GF-D8 (cell line): ENCODE results near the gene PTH2.

ENCODE experiments used
- DNase-seq: peaks from one replicate; lab custom pipeline; 2025; lab: John Stamatoyannopoulos, UW

Gene PTH2

DNA sequence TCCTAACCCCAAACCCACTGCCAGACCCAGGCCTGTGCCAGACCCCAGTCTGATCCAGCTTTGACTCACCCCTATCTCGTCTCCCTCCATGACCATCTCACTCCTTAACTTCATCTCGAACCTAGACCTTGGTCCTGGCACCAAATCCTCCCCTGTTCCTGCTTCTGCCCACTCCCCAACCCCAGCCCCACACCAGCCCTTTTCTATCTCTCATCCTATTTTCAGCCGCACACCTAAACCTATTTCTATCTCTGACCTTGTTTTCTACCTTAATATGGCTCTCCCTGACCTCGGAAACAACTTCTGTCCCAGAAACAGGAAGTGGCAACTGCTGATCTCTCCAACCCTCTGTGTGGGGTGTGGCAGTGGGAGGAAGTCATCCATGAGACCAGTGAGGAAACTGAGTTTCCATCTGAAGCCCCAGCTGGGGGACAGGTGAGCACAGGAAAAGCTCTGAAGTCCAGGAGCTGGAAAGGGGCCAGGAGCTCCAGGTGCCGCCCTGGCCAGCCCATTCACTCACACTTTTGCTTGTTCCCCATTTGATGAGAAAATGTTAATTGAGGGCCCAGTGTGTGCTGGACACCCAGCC is 13.7 kb downstream of the PTH2 start:
- peak; percentile 69 for DNase-seq

DNA sequence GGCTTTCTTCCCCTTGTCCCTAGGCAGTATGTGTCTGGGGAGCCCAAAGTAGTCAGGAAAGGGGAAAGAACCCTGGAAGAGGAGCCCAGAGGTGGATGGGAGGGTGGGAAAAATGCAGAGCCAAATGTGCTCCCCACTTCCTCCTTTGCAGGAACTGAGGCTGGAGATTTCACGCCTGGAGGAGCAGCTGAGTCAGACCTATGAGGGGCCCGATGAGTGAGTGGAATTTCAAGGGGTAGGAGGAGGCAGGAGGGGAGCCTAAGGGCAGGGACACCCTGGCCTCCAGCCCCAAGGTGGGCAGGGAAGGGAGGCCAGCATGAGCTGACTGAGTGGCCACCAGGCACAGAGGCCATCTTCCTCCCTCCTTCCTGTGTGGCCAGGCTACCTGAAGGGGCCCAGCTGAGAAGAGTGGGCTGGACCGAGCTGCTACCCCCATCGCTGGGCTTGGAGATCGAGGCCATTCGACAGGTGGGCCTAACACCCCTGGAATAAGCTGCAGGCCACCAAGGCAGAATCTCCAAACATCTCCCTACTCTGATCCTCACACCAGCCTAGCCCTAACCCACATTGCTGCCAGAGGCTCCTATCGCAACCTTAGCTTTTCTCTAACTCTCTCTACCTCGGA is 14.3 kb downstream of the PTH2 start:
- peak; percentile 56 for DNase-seq

DNA sequence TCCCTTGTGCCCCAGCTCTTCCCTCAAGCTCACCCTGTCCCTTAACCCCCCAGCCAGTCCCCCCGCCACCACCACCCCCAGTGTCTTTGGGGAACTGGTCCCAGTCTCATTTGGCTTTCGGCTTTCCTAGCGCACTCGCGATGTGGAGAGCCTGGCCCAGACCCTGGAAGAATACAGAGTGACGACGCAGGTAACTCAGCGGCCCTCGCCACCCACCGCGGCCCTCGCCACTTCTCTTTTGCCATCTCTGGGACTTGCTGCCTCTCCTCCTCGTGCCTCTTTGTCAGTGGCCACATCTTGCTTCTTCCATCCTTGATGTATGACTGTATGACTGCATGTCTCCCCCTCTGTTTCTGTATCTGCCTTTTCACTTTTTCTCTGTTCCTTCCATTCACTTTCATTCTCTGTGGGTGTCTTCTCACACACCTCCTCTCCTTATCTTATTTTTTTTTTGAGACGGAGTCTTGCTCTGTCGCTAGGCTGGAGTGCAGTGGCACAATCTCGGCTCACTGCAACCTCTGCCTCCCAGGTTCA is 15.7 kb downstream of the PTH2 start:
- no peak for DNase-seq

DNA sequence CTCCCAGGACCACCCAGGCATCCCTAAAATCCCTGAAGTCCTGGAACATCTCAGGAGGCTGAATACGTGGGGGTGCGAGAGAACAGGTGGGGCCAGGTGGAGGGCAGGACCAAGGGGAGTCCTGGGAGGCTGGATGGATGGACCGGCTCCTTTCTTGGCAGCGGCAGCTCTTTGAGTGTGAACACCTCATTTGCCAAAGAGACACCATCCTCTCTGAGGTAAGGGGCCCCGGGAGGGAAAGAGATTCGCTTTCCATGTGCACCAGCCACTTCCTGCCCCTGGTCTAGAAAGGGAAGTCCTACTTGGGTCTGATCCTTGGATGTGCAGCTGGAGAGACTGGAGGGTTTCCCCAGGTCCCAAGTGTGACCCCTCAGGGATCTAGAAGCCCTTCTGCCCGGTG is 16.2 kb downstream of the PTH2 start:
- DNase-seq = no peak

DNA sequence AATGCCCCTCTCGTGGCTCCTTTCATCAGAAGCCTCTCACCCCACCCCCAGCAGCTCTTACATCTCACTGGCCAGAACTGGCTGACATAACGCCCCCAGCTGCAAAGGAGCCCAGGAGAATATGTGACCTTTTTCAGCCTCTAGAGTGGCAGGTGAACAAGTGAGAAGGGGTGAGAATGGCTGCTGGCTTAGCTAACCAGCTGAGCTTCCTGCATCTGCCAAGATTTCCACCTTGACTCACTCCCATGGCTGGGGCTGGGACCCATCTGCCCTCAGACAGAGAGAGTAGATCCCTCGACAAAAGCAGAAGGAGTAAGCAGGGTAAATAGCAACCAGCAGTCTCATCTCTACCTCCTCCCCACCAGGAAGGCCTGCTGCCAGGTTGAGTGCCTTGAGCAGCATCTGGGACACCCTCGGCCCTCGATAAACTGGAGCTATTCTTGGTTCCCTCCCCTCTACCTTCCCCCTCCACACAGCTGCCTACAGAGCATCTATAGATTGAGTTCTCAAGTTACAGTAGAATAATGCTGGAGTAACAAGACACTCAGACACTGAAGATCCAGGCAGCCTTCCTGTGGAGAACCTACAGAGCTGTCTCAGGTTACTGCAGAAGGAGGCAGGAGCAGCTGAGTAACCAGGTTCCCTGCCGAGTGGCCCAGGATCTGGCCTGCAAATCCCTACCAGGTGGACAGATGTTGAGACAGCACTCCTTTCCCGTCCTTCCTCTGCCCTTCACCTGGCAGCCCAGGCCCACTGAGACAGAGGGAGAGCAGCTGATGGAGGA is 19.6 kb downstream of the PTH2 start:
- no peak for DNase-seq

DNA sequence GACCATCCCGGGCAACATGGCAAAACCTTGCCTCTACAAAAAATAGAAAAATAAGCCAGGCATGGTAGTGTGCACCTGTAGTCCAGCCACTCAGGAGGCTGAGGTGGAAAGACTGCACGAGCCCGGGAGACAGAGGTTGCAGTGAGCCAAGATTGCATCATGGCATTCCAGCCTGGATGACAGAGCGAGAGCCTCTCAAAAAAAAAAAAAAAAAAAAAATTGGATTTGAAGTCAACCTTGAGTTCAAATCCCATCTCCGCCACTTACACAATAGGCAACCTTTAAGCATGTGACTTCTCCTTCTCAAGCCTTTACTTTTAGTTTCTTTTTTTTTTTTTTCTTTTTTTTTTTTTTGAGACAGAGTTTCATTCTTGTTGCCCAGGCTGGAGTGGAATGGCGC is 23.2 kb downstream of the PTH2 start:
- DNase-seq = no peak

DNA sequence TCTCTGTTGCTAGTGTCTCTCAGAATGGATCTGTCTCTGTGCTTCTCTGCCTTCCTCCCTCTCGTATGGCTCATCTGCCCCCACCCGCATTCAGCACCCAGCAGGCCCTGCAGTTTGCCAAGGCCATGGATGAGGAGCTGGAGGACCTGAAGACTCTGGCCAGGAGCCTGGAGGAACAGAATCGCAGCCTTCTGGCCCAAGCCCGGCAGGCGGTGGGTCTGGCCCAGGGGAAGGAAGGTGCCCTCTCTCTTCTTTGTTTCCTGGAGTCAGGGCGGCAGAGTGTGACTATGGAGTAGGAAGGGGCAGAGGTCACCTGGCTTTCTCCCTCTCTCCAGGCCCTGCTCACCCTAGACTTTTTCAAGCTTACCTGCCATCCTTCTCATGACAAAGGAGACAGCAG is 24.3 kb downstream of the PTH2 start:
- no peak for DNase-seq

DNA sequence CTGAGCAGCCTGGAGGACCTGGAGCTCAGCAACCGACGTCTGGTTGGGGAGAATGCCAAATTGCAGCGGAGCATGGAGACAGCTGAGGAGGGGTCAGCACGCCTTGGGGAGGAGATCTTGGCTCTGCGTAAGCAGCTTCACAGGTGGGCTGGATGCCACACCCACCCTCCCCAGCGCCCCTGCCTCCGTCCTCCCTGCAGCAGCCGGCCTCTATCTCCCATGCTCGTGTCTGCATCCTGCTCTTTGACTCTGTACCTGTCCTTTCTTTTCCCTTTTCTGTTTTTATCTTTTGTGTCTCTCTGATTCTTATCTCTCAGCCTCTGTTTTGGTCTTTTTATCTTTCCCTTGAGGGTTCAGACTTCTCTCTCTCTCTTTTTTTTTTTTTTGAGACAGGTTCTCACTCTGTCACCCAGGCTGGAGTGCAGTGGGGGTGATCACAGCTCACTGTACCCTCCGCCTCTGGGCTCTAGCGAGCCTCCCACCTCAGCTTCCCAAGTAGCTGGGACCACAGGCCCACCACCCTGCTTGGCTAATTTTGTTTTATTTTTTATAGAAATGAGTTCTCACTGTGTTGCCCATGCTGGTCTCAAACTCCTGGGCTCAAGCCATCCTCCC is 25.1 kb downstream of the PTH2 start:
- DNase-seq = no peak

DNA sequence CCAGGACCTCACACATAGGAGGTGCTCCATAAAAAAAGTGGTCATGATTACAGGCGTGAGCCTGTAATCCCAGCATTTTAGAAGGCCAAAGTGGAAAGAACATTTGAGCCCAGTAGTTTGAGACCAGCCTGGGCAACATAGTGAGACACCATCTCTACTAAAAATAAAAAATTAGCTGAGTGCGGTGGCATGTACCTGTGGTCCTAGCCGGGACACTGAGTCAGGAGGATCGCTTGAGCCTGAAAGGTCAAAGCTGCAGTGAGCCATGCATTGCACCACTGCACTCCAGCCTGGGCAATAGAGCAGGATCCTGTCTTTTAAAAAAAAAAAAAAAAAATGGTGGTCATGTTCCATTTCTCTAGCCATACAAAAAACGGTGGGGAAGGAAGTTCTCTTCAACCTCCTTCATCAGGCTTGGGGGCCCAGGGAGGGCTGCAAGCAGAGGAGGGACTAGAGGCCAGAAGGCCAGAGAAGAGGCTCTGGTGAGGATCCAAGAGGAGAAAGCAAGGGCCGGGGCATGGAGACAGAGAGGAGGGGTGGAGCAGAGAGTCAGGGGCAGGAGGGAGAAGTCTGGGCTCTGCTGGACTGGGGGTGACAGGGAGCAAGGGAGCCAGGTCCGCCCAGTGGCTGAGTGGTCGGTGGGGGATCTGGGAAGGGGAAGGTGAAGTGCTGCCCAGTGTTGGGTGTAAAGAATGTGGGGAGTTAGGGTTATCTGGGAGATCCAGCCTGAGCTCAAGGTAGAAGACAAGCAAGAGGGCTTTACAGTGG is 26.3 kb downstream of the PTH2 start:
- DNase-seq = no peak

DNA sequence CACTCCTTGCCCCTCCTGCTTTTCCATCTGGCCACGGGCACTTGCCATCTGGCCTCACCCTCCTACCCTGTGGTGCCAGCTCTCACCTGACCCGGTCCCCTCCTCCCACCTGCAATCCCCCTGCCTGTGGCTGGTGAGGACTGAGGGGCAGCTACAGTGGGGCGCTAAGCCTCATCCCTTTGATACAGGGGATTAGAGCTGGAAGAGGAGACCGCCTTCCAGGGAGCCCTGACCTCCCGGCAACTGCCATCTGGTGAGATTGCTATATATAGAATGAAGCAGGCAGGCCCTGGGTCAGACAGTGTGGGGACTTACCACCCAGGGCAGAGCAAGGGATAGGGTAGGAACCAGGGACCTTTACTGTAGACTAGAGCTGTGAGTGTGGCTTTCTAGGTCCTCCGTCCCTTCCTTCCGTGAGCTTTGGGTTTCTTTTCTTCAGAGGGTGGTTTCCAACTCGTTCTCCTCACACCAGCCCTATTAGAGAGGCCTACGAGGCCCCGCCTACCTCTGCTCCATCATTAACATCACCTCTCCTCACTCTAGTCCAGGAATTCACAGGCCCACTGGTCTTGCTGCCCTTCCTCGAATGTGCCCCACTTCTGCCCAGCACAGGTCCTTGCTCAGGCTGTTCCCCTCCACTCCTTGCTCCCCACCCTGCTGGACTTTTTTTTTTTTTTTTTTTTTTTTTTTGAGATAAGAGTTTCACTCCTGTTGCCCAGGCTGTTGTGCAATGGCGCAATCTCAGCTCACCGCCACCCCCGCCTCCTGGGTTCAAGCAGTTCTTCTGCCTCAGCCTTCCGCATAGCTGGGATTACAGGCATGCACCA is 27.4 kb downstream of the PTH2 start:
- no peak for DNase-seq

DNA sequence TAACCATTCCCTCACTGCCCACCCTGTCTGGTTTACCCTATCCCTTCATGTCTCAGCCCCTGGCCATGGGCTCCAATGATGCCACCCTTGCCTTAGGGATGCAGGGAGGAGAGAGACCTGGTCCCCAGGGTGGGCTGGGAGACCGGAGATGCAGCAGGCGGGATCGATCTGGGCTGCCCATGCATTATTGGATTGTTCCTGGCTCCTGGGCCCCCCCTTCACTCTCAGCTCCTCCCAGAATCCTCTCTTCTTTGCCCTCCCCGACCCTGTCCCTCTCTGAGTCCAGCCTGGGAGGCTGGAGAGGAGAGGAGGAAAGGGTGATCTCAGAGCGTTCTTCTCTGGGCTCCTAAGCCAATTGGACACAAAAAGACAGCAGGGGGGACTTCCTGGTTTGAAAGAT is 29.4 kb downstream of the PTH2 start:
- DNase-seq = no peak

DNA sequence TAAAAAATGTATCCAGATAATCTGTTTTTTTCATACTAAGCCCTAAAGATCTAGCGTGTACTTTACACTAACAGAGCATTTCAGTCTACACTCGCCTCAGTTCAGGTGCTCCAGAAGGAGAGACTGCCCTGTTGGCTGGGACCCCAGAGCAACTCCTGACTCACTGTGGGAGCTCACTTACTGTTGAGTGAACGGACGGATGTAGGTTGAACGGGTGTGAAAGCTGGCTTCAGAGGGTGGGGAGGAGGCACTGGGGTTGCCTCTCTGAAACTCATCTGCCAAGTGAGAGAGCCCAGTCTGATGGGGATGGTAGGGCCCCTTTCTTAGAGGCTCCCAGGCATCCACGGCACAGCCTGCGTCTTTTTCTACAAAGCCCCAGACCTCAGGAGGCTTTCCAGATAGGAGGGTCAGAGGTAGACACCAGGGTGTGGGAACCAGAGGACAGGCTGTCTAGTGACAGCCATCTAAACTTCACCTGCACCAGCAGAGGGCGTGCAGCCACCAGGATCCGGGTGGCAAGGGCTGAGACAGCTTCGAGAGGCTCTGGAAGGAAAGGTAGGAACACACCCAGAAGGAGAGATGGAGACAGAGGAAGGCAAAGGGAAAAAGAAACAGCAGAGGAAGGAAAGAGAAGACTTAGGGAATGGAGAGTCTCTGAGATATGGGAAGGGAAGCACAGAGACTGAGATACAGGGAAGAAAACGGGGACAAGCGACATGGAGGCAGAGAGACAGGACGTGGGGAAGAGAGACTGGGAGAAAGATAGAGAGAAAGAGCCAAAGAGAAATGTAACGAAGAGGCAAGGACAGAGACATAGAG is 31.5 kb downstream of the PTH2 start:
- peak; percentile 31 for DNase-seq

DNA sequence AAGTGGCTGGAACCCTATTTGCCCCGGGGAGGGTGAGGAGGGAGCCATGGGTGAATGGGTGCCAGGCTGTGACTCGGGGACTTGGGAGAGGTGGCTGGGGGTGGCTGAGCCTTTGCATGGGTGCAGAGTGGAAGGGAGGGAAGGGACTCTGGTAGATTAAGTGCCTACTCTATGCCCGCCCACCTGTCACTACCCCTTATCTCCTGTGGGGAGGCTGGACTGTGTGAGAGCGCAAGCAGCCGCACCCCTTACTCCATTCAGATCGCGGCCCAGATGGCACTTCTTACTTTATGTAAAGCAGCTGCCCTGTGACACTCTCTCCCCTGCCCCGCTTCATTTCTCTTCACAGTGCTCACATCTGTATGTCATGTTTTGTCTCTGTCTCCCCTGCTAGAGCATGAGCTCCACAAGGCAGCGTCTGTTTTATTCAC is 32.3 kb downstream of the PTH2 start:
- DNase-seq = no peak

DNA sequence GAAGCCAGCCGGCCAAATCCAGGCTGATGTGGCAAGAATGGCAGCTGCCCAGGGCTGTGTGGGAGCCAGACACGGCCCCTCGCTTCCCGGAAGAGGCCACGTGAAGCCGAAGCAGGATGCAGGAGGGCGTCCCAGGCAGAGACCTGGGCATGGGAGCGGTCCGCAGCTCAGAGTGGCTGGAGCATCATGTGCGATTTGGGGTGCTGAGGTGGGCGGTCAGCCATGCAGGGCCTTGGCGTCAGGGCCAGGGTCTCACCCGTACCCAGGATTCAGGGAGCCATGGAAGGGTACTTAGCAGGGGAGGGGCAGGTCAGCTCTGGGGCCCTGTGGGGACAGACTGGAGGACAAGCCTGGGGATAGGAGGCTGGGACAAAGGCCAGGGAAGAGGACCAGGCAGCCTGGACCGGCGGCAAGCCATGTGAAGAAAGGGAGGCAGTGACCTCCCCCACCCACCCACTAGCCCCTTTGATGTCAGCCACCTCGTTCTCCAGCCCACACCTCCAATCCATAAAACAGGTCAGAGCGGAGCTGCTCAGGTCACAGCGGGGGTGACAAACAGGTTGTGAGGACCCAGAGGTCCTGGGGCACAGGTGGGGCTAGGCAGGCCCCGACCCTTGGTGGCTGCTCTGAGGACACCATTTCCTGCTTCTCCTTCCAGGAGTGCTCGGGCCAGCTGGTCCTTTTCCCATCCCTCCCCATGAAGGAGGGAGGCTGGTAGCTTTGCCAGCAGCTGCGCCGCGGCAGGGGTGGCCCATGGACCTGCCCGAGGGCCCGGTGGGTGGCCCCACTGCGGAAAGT is 32.9 kb downstream of the PTH2 start:
- DNase-seq = no peak

DNA sequence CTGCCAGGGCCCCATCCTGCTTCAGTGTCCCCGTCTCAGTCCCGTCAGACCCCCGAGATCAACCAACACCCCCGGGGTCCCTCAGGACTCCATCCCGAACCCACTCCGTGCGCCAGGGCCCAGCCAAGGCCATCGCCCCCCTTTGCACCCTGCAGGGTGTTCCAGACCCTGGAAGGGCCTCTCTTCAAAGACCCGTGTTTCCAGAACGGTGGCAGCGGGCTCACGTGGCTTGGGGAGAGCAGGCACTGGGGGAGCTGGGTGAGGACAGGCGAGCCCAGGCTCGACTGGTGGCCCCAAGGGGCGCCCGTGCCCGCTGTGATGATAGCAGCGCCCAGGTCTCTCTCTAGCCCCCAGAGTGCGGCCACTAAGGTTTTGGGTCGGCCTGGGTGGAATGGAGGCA is 33.8 kb downstream of the PTH2 start:
- DNase-seq = no peak

DNA sequence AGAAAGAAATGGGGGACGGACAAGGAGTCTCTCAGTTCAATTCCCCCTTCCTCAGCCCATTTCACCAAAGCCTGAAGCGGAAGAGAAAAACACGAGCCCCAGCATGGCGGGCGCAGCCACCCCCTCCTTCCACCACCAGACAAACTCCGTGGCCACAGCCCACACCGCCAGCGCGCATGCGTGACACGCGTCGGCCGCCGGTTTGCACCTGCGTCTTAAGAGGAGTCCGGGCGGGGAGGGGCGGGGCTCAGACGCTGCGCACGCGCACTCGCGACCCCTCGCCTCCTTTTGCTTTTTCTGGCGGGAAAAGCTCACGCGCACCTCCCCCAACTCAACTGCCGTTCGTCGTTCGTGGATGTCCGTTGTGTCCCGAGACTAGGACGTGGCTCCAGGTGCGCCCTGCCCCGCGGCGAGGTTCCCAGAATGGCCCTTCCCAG is 35.3 kb downstream of the PTH2 start, which contains the start of gene KASH5:
Gene KASH5 (plus strand): TSS at position 314 of the 437 bp plus-strand sequence. CDS start 2,635 bp downstream, outside the sequence.
- no peak for DNase-seq

DNA sequence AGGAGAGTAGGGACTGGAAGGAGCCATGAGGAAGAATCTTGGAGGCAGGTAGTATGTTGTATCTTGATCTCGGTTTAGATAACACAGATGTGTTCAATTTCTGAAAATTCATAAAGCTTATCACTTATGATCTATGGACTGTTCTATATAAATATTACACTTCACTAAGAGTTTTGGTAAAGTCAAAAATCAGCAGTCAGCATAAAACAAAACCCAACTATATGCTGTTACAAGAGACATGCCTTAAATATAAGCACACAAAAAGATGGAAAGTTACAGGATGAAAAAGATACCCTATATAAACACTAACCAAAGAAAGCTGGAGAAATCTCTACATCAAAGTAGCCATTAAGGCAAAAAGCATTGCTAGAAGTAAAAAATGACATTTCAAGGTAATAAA is 39.6 kb downstream of the PTH2 start:
- DNase-seq = no peak

DNA sequence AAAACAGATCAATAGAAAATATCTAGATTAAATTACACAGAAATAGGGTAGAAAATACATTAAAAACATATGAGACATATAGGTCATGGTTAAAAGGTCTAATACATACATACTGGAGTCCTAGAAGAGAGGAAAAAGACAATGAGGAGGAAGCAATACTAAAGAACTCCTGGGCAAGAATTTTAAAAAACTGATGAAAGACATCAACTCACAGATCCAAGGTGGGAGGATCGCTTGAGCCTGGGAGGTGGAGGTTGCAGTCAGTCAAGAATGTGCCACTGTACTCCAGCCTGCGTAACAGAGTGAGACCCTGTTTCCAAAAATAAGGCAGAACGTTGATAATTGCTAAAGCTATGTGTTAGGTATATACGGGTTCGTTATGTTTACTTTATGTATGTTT is 40.6 kb downstream of the PTH2 start:
- DNase-seq = no peak

DNA sequence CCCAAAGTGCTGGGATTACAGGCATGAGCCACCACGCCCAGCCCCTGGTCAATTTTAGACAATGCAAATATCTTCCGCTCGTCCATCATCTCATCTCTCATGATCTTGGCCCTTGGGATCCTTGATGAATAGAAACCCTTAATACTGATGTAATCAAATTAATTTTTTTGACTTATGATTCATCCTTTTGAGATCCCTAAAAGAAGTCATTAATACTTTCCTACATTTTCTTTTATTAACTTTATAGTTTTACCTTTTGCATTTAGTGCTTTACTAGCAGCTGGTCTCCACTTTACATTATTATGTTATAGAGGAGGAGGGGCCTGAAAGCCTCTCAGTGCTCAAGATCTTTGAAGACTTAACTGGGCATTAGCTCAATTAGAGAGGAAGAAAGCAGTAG is 42.9 kb downstream of the PTH2 start:
- no peak for DNase-seq
